Measurements from ENCODE around the gene HOXA6. TPM values are rescaled to one million over a fixed set of nuclear protein-coding genes. Genes with fewer than 3 reads are reported as not detected.

Gene HOXA6
- total RNA-seq, 1 experiment from 2014 or later, result 12.7 TPM

DNA sequence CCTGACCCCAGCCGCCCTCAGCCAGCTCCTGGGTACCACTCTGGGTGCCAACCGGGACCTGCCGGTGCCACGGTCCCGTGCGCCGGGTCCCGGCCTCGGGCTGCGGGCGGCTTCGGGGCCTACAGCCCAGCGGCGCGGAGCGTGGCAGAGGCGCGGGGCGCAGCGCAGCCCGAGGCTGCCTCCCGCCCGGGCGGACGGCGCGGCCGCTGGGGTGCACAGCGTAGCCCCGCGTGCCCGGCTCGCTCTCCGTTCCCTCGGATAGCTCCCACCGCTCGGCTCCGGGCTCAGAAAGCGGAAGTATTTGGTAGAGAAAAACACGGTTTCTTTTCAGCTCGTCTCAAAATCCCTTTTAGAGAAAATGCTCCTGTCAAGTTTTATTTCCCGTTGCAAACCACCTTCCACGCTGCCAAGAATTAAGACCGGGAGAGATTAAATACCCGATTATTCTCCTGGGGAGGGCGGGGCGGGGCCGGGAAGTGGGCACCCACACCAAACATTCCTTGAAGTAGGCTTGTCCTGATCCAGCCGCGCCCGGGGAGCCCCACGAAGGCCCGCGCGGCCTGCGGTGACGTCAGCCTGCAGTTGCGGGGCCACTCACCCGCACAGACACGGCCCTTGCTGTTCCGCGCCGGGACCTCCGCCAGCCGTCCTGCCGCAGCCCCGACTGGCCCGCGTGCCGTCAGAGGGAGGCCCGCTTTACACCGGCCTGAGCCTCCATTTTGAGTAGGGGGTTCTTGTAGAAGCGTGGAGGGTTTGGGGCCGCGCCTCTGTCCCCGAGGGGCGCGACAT is 45.2 kb upstream of the HOXA6 start:
- no TSS peak for BruUV-seq (replicated peaks)
- CTCF ChIA-PET, result interaction anchor here (0.9 kb wide), 1 partner anchor 13 kb away, joined by 3 read pairs; no protein-coding TSS in a partner anchor
- TF ChIP-seq EZH2 (IDR thresholded peaks at IDR 0.05) (no peak), ZFX (IDR thresholded peaks at IDR 0.05) (no peak), TCF7L2 (IDR thresholded peaks at IDR 0.05; ENCODE audit: borderline replicate concordance, extremely low read depth, insufficient read depth, insufficient read length) (no peak), EGR1 (IDR thresholded peaks at IDR 0.05; ENCODE audit: low read depth) (no peak), CBX3 (IDR thresholded peaks at IDR 0.05; ENCODE audit: low read depth) (no peak), EZH2phosphoT487 (IDR thresholded peaks at IDR 0.05; ENCODE audit: borderline replicate concordance) (no peak)
- TF ChIP-seq, protein P1, sequence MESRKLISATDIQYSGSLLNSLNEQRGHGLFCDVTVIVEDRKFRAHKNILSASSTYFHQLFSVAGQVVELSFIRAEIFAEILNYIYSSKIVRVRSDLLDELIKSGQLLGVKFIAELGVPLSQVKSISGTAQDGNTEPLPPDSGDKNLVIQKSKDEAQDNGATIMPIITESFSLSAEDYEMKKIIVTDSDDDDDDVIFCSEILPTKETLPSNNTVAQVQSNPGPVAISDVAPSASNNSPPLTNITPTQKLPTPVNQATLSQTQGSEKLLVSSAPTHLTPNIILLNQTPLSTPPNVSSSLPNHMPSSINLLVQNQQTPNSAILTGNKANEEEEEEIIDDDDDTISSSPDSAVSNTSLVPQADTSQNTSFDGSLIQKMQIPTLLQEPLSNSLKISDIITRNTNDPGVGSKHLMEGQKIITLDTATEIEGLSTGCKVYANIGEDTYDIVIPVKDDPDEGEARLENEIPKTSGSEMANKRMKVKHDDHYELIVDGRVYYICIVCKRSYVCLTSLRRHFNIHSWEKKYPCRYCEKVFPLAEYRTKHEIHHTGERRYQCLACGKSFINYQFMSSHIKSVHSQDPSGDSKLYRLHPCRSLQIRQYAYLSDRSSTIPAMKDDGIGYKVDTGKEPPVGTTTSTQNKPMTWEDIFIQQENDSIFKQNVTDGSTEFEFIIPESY (IDR thresholded peaks at IDR 0.05; ENCODE audit: extremely low read depth, insufficient replicate concordance, low read length), result no peak
- TF ChIP-seq, protein P2, sequence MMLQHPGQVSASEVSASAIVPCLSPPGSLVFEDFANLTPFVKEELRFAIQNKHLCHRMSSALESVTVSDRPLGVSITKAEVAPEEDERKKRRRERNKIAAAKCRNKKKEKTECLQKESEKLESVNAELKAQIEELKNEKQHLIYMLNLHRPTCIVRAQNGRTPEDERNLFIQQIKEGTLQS (IDR thresholded peaks at IDR 0.05), result no peak
- no peaks in the 10 kb centered on the region for H3K27me3 ChIP-seq (ENCODE audit: insufficient read depth, low read length)
- no peak for ATAC-seq
- RAD21 ChIA-PET (ENCODE audit: low non-redundant PET in 1 of 2, low total read pairs in 2 of 2, uncharacterized antibody in 2 of 2, unreplicated experiment in 2 of 2), result no interaction called here
- H2AFZ ChIP-seq (ENCODE audit: low read depth, low read length, poor library complexity, severe bottlenecking), result no peak overlapping the region
- H3K9me3 ChIP-seq (ENCODE audit: control insufficient read depth in 1 of 2, insufficient read depth in 1 of 2, low read depth in 1 of 2, low read length in 2 of 2), result no peaks in the 10 kb centered on the region
- H3K79me2 ChIP-seq (ENCODE audit: insufficient read depth, low read length), result no peaks in the 10 kb centered on the region
- no peak for DNase-seq (ENCODE audit: low read depth, low spot score)
- H3K36me3 ChIP-seq (ENCODE audit: control insufficient read depth in 1 of 2, insufficient read depth in 2 of 2, low read length in 2 of 2), result no peaks in the 10 kb centered on the region
- H3K9ac ChIP-seq (ENCODE audit: low read length), result no peak overlapping the region
- H3K4me3 ChIP-seq (replicated peaks in 1 of 2; ENCODE audit: low read depth in 1 of 2, low read length in 2 of 2), result no peak overlapping the region
- H4K20me1 ChIP-seq (ENCODE audit: insufficient read depth), result no peaks in the 10 kb centered on the region
- no peaks in the 10 kb centered on the region for H3K4me1 ChIP-seq (ENCODE audit: control insufficient read depth in 1 of 2, insufficient read depth in 2 of 2, low read length in 2 of 2)
- H3K9me2 ChIP-seq (ENCODE audit: insufficient read depth), result no peaks in the 10 kb centered on the region
- intact Hi-C loops (cut with micrococcal nuclease), result loop anchor here (10.0 kb wide), 2 partner anchors 552 to 1432 kb away; partner anchors contain the start of gene TAX1BP1
- H3K4me2 ChIP-seq (ENCODE audit: low read length), result no peak overlapping the region
- POLR2A ChIA-PET, result no interaction called here
- no peak overlapping the region for H3K27ac ChIP-seq (ENCODE audit: low read depth, low read length)

Data from HCT116 (cell line).